Measurements from ENCODE around the gene ELMO3. TPM values are rescaled to one million over a fixed set of nuclear protein-coding genes. Genes with fewer than 3 reads are reported as not detected.
A peak's percentile ranks its signal among the peaks of the same experiment; 100 is the strongest.

ELMO3 gene
- total and polyA plus RNA-seq, 2 of the 13 experiments (the other 11 are each of a cell fraction or from before 2014, with no cell fraction given) = 2.6 to 4.0 TPM

- TF ChIP-seq ZNF687 (CRISPR knock-in tag; IDR thresholded peaks at IDR 0.05) = peak; percentile 95
- peak; percentile 70 for TF ChIP-seq RARA (CRISPR knock-in tag; IDR thresholded peaks at IDR 0.05)
- TF ChIP-seq ZEB1 (IDR thresholded peaks at IDR 0.05; ENCODE audit: insufficient replicate concordance, low read depth) = no peak
- no peak for TF ChIP-seq SRSF4 (IDR thresholded peaks at IDR 0.05; ENCODE audit: low read depth, low read length, poor library complexity, severe bottlenecking)
- no peak; the same call in 1 of the 2 replicates for TF ChIP-seq ZNF180 (CRISPR knock-in tag; IDR thresholded peaks at IDR 0.05; ENCODE audit: borderline replicate concordance, low read depth)
- TF ChIP-seq TP53 (CRISPR knock-in tag; conservative IDR thresholded peaks at IDR 0.05) = peak; percentile 61; the same call in 1 of the 2 replicates
- peak; percentile 91; the same call in 1 of the 2 replicates for TF ChIP-seq NAIF1 (CRISPR knock-in tag; IDR thresholded peaks at IDR 0.05; ENCODE audit: borderline replicate concordance)
- TF ChIP-seq ZBTB4 (CRISPR knock-in tag; IDR thresholded peaks at IDR 0.05; ENCODE audit: borderline replicate concordance) = no peak
- no peak; the same call in 1 of the 2 replicates for TF ChIP-seq KMT2A (CRISPR knock-in tag; IDR thresholded peaks at IDR 0.05)
- peak; percentile 63; the same call in 1 of the 2 replicates for TF ChIP-seq STAT6 (CRISPR knock-in tag; IDR thresholded peaks at IDR 0.05; ENCODE audit: borderline replicate concordance)
- no peak for TF ChIP-seq RELA (CRISPR knock-in tag; IDR thresholded peaks at IDR 0.05)
- TF ChIP-seq SIX4 (CRISPR knock-in tag; IDR thresholded peaks at IDR 0.05) = no peak
- peak; percentile 97; the same call in 1 of the 2 replicates for TF ChIP-seq ZNF747 (CRISPR knock-in tag; IDR thresholded peaks at IDR 0.05; ENCODE audit: borderline replicate concordance)
- TF ChIP-seq NPAS2 (CRISPR knock-in tag; IDR thresholded peaks at IDR 0.05; ENCODE audit: borderline replicate concordance) = no peak; the same call in 1 of the 2 replicates
- TF ChIP-seq TRIM24 (CRISPR knock-in tag; IDR thresholded peaks at IDR 0.05) = peak; percentile 32; the same call in 1 of the 2 replicates
- TF ChIP-seq DBP (CRISPR knock-in tag; IDR thresholded peaks at IDR 0.05; ENCODE audit: not compliant biosample characterization) = peak; percentile 17
- TF ChIP-seq MBD4 (IDR thresholded peaks at IDR 0.05; ENCODE audit: borderline replicate concordance, low read length) = no peak
- no peak; the same call in none of the 2 replicates for TF ChIP-seq ZNF335 (CRISPR knock-in tag; IDR thresholded peaks at IDR 0.05)
These were observed 47.3 kb downstream of the ELMO3 start (continued) for GRCh38 chr16:67246081-67246755.

Data from HepG2 (cell line).